ENCODE results near the gene TPRN.

Gene TPRN

GRCh38 chr9:137141976-137142936 is 58.3 kb downstream of the TPRN start:
- DNase-seq (ENCODE audit: low read depth), result no peak
